NT2/D1 (cell line): ENCODE results near the gene ZNF548.

ENCODE experiments used
- SUZ12 ChIP-seq: IDR thresholded peaks from 2 replicates; pipeline ENCODE4 v1.6.1; 2011; ENCODE audit not compliant: insufficient read length, insufficient read depth; ENCODE audit errors: extremely low read depth
- YY1 ChIP-seq: IDR thresholded peaks from 2 replicates; pipeline ENCODE4 v1.6.1; 2011; ENCODE audit not compliant: insufficient read length, insufficient read depth
- ZNF274 ChIP-seq: IDR thresholded peaks from 2 replicates; pipeline ENCODE4 v1.6.1; 2011; ENCODE audit warnings: mild to moderate bottlenecking, low read depth, low read length

DNA sequence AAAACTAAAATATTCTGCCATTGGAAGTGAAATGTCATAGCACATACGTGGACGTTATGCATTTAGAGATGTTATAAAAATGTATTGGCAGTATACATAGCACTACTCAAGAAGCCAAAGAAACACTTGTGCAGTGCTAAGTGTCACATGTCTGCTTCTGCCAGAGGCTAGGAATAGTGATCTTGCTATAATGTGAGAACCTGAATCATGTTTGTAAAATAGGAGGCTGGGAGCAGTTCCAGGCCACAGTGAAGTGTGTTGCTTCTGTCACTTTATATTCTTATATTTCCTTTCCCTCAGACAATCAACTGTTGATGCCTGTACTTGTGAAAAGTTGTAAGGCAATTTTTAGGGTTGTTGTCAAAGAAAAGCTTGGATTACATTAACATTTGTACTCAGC is 22.9 kb upstream of the ZNF548 start:
- TF ChIP-seq YY1 (no peak), ZNF274 (no peak), SUZ12 (no peak)
